A172 (cell line): Measurements from ENCODE around the gene TEKT4. TPM values are rescaled to one million over a fixed set of nuclear protein-coding genes. Genes with fewer than 3 reads are reported as not detected.
"Not testable (repeated sequence)": the region's sequence is repeated elsewhere in the genome, so short reads cannot be mapped to it uniquely, and the experiment has no call there.

Source experiments
- DNase-seq: peaks from one replicate; pipeline ENCODE4 v3.0.0-alpha.2; 2015; ENCODE audit warnings: low spot score
- total RNA-seq: library from RNA; depleted of rRNA; stranded (reverse); fragments of >200 nt; shearing (Covaris generic); gene quantifications from 2 replicates; pipeline ENCODE4 v1.2.3, GENCODE V29; 2014; rRNA removed

The TEKT4 gene
- not detected in 2 replicates for total RNA-seq

- no peak for DNase-seq
Measured at GRCh38 chr2:94871226-94872087, at the start of gene TEKT4. Gene TEKT4 (plus strand): TSS chr2:94871430. CDS start chr2:94871580, 150 bp downstream.

- DNase-seq = not testable (repeated sequence)
Measured at GRCh38 chr2:94839224-94839623, 32.0 kb upstream of the TEKT4 start.

- DNase-seq = not testable (repeated sequence)
Measured at GRCh38 chr2:94856856-94857255, 14.4 kb upstream of the TEKT4 start.

GRCh38 chr2:94857367-94858162, 13.7 kb upstream of the TEKT4 start:
- not testable (repeated sequence) for DNase-seq

- not testable (repeated sequence) for DNase-seq
Measured at GRCh38 chr2:94858163-94858888, 12.9 kb upstream of the TEKT4 start.

- DNase-seq = no peak
Measured at GRCh38 chr2:94861308-94862152, 9.7 kb upstream of the TEKT4 start.

- DNase-seq = not testable (repeated sequence)
Measured at GRCh38 chr2:94862903-94863302, 8.3 kb upstream of the TEKT4 start.

- no peak for DNase-seq
Measured at GRCh38 chr2:94869131-94869530, 2.1 kb upstream of the TEKT4 start.

GRCh38 chr2:94869552-94870439, 1.4 kb upstream of the TEKT4 start:
- DNase-seq = no peak

GRCh38 chr2:94870440-94871225, 597 bp upstream of the TEKT4 start:
- DNase-seq = no peak

- DNase-seq = no peak
Measured at GRCh38 chr2:94872088-94872618, 923 bp downstream of the TEKT4 start.

GRCh38 chr2:94872676-94873361, 1.6 kb downstream of the TEKT4 start:
- DNase-seq = no peak

GRCh38 chr2:94873362-94874276, 2.4 kb downstream of the TEKT4 start:
- DNase-seq = no peak

GRCh38 chr2:94874277-94874997, 3.2 kb downstream of the TEKT4 start:
- DNase-seq = peak; percentile 33

- no peak for DNase-seq
Measured at GRCh38 chr2:94875064-94875819, 4.0 kb downstream of the TEKT4 start.
